BJ (cell line): ENCODE measurements around the gene PPP2R2D. TPM values are rescaled to one million over a fixed set of nuclear protein-coding genes. Genes with fewer than 3 reads are reported as not detected.

Experiments
- CTCF ChIA-PET: fragments of 350-600 bp; formaldehyde crosslinking; extraction: SDS; loops from one replicate; lab custom pipeline; 2021; ENCODE audit warnings: antibody characterized with exemption, inconsistent platforms; lab: Yijun Ruan, JAX
- POLR2A ChIA-PET: fragments of 300-600 bp; sonication (Branson Sonifier 250); formaldehyde crosslinking; extraction: SDS; loops from one replicate; lab custom pipeline; 2021; ENCODE audit warnings: antibody characterized with exemption; lab: Charles Lee
- DNase-seq: peaks from one replicate; pipeline ENCODE4 v3.0.0-alpha.2; 2011; ENCODE audit warnings: low read depth
- H3K27me3 ChIP-seq: 2 replicates; pipeline ENCODE4 v1.6.0; 2011; ENCODE audit warnings: low read length; ENCODE audit not compliant: control insufficient read depth, insufficient read depth
- H3K36me3 ChIP-seq: 2 replicates; pipeline ENCODE4 v1.5.1; 2011; ENCODE audit warnings: low read length; ENCODE audit not compliant: control insufficient read depth, insufficient read depth
- H3K4me3 ChIP-seq: 2 replicates; pipeline ENCODE4 v1.5.1; 2011; ENCODE audit warnings: low read depth, mild to moderate bottlenecking, control low read depth, low read length
- CTCF ChIP-seq: IDR thresholded peaks from 2 replicates; pipeline ENCODE4 v1.5.1; 2011; ENCODE audit warnings: low read depth, mild to moderate bottlenecking, control low read depth, inconsistent platforms, low read length, moderate library complexity; ENCODE audit not compliant: insufficient read depth
- polyA plus RNA-seq: library from polyadenylated mRNA; depleted of rRNA; stranded (reverse); fragments of >200 nt; gene quantifications from 2 replicates; pipeline ENCODE4 v1.2.3, GENCODE V29; 2011

The PPP2R2D gene
- polyA plus RNA-seq, 1 experiment, result 31.2 TPM

- ChIA-PET CTCF (interaction anchor here (1.0 to 2.1 kb wide), 2 partner anchors 25 to 1726 kb away, joined by 3 to 7 read pairs; no protein-coding TSS in a partner anchor), POLR2A (no interaction called here)
- no peak for TF ChIP-seq CTCF
- Histone ChIP-seq H3K36me3 (peaks cover 2% of the 10 kb centered on the region; the same call in 1 of the 2 replicates), H3K27me3 (no peaks in the 10 kb centered on the region), H3K4me3 (no peak overlapping the region)
- no peak for DNase-seq
Observed at GRCh38 chr10:131908151-131908550, 7.3 kb downstream of the PPP2R2D start.

- peaks cover 3% of the 10 kb centered on the region; the same call in 1 of the 2 replicates for H3K36me3 ChIP-seq
- no peak for TF ChIP-seq CTCF
- ChIA-PET POLR2A (no interaction called here), CTCF (interaction anchor here (1.0 to 2.1 kb wide), 2 partner anchors 24 to 1727 kb away, joined by 3 to 7 read pairs; no protein-coding TSS in a partner anchor)
- no peak overlapping the region for H3K4me3 ChIP-seq
- DNase-seq, result no peak
- no peaks in the 10 kb centered on the region for H3K27me3 ChIP-seq
Observed at GRCh38 chr10:131909014-131909808, 8.4 kb downstream of the PPP2R2D start.

- CTCF ChIA-PET, result no interaction called here
Observed at GRCh38 chr10:131909929-131910328, 9.1 kb downstream of the PPP2R2D start.

GRCh38 chr10:131910663-131911314, 10.0 kb downstream of the PPP2R2D start:
- no peaks in the 10 kb centered on the region for H3K27me3 ChIP-seq
- peaks cover 3% of the 10 kb centered on the region; the same call in 1 of the 2 replicates for H3K36me3 ChIP-seq
- no peak for DNase-seq
- TF ChIP-seq CTCF, result no peak
- ChIA-PET CTCF (no interaction called here), POLR2A (no interaction called here)
- H3K4me3 ChIP-seq, result no peak overlapping the region

More at GRCh38 chr10:131909929-131910328, 9.1 kb downstream of the PPP2R2D start:
- no peak for DNase-seq
- POLR2A ChIA-PET, result no interaction called here
- Histone ChIP-seq H3K27me3 (no peaks in the 10 kb centered on the region), H3K36me3 (peaks cover 3% of the 10 kb centered on the region; the same call in 1 of the 2 replicates), H3K4me3 (no peak overlapping the region)
- no peak for TF ChIP-seq CTCF

- CTCF ChIA-PET, result no interaction called here
- H3K36me3 ChIP-seq, result peaks cover 3% of the 10 kb centered on the region; the same call in 1 of the 2 replicates
- H3K4me3 ChIP-seq, result no peak overlapping the region
- no peaks in the 10 kb centered on the region for H3K27me3 ChIP-seq
- POLR2A ChIA-PET, result no interaction called here
- no peak for TF ChIP-seq CTCF
- no peak for DNase-seq
Observed at GRCh38 chr10:131911451-131911850, 10.6 kb downstream of the PPP2R2D start.
